WTC11 (cell line): ENCODE data around the gene TFDP1. TPM values are rescaled to one million over a fixed set of nuclear protein-coding genes. Genes with fewer than 3 reads are reported as not detected.

Experiments
- ATAC-seq: fragments of 200-7000 bp; cut with Tn5 transposase; 2 replicates; pipeline ENCODE4 v1.10.0; 2021; ENCODE audit warnings: mild to moderate bottlenecking, moderate library complexity
- CTCF ChIA-PET: fragments of 300-600 bp; sonication (Branson Sonifier 250); formaldehyde crosslinking; loops from one replicate; lab custom pipeline; 2021; ENCODE audit warnings: antibody characterized with exemption; lab: Charles Lee
- POLR2A ChIA-PET: fragments of 350-600 bp; sonication (Branson Sonifier 250); formaldehyde crosslinking; loops from one replicate; lab custom pipeline; 2021; ENCODE audit warnings: antibody characterized with exemption; lab: Charles Lee
- DNase-seq: peaks from one replicate; pipeline ENCODE4 v3.0.0; 2021; ENCODE audit warnings: low spot score
- H3K27ac Mint-ChIP-seq: 2 replicates; pipeline ENCODE4 v1.8.0; 2021; ENCODE audit warnings: mixed read lengths
- H3K27me3 Mint-ChIP-seq: 2 replicates; pipeline ENCODE4 v1.8.0; 2021; ENCODE audit warnings: low read depth, mild to moderate bottlenecking, moderate library complexity, mixed read lengths
- H3K36me3 Mint-ChIP-seq: 2 replicates; pipeline ENCODE4 v1.8.0; 2021; ENCODE audit warnings: mixed read lengths
- H3K4me1 Mint-ChIP-seq: 2 replicates; pipeline ENCODE4 v1.8.0; 2022; ENCODE audit warnings: mixed read lengths
- H3K4me3 Mint-ChIP-seq: 2 replicates; pipeline ENCODE4 v1.8.0; 2021; ENCODE audit warnings: mild to moderate bottlenecking, moderate library complexity, mixed read lengths
- H3K9me3 Mint-ChIP-seq: 2 replicates; pipeline ENCODE4 v1.8.0; 2021; ENCODE audit warnings: mixed read lengths
- AR ChIP-seq: fragments of 250-450 bp; sonication (Bioruptor Pico); IDR thresholded peaks from 2 replicates; pipeline ENCODE4 v1.9.0; 2021; ENCODE audit warnings: mild to moderate bottlenecking
- CBFB ChIP-seq: sonication (generic); formaldehyde crosslinking; IDR thresholded peaks from 2 replicates; pipeline ENCODE4 v1.8.1; 2022; ENCODE audit warnings: mild to moderate bottlenecking, low read depth, missing genetic modification reagents
- CDX4 ChIP-seq: fragments of 250-450 bp; sonication (Bioruptor Pico); IDR thresholded peaks from 2 replicates; pipeline ENCODE4 v1.9.0; 2021; ENCODE audit warnings: moderate library complexity, mild to moderate bottlenecking, inconsistent platforms, borderline replicate concordance
- E2F1 ChIP-seq: sonication (generic); formaldehyde crosslinking; IDR thresholded peaks from 2 replicates; pipeline ENCODE4 v1.8.0; 2022; ENCODE audit warnings: mild to moderate bottlenecking, missing genetic modification reagents
- ELF4 ChIP-seq: sonication (generic); formaldehyde crosslinking; IDR thresholded peaks from 2 replicates; pipeline ENCODE4 v1.8.1; 2022; ENCODE audit warnings: low read depth, mild to moderate bottlenecking, moderate library complexity, missing genetic modification reagents
- ERG ChIP-seq: fragments of 250-450 bp; sonication (Bioruptor Pico); IDR thresholded peaks from 2 replicates; pipeline ENCODE4 v1.8.0; 2021; ENCODE audit warnings: mild to moderate bottlenecking
- FOXJ3 ChIP-seq: sonication (generic); formaldehyde crosslinking; IDR thresholded peaks from 2 replicates; pipeline ENCODE4 v1.9.0; 2021; ENCODE audit warnings: missing genetic modification reagents, mild to moderate bottlenecking, borderline replicate concordance
- GABPB1 ChIP-seq: sonication (generic); formaldehyde crosslinking; IDR thresholded peaks from 2 replicates; pipeline ENCODE4 v1.8.1; 2023; ENCODE audit warnings: mild to moderate bottlenecking, missing genetic modification reagents
- JUN ChIP-seq: sonication (generic); formaldehyde crosslinking; IDR thresholded peaks from 2 replicates; pipeline ENCODE4 v1.8.0; 2023; ENCODE audit warnings: mild to moderate bottlenecking, missing genetic modification reagents
- NFATC4 ChIP-seq: fragments of 250-450 bp; sonication (Bioruptor Pico); IDR thresholded peaks from 2 replicates; pipeline ENCODE4 v1.9.0; 2021; ENCODE audit warnings: mild to moderate bottlenecking
- NFE2L1 ChIP-seq: sonication (generic); formaldehyde crosslinking; IDR thresholded peaks from 2 replicates; pipeline ENCODE4 v1.8.1; 2023; ENCODE audit warnings: missing genetic modification reagents
- NR1H2 ChIP-seq: sonication (generic); formaldehyde crosslinking; IDR thresholded peaks from 2 replicates; pipeline ENCODE4 v1.9.0; 2021; ENCODE audit warnings: mild to moderate bottlenecking, moderate library complexity, missing genetic modification reagents
- USF1 ChIP-seq: sonication (generic); formaldehyde crosslinking; IDR thresholded peaks from 2 replicates; pipeline ENCODE4 v1.8.0; 2022; ENCODE audit warnings: mild to moderate bottlenecking, missing genetic modification reagents
- ZBTB21 ChIP-seq: sonication (generic); formaldehyde crosslinking; IDR thresholded peaks from 2 replicates; pipeline ENCODE4 v1.8.1; 2023; ENCODE audit warnings: mild to moderate bottlenecking, missing genetic modification reagents, borderline replicate concordance
- ZNF317 ChIP-seq: sonication (generic); formaldehyde crosslinking; IDR thresholded peaks from 2 replicates; pipeline ENCODE4 v1.8.1; 2023; ENCODE audit warnings: low read depth, mild to moderate bottlenecking, moderate library complexity, missing genetic modification reagents, borderline replicate concordance
- ZNF425 ChIP-seq: fragments of 250-450 bp; sonication (Bioruptor Pico); conservative IDR thresholded peaks from 2 replicates; pipeline ENCODE4 v1.9.0; 2021; ENCODE audit warnings: mild to moderate bottlenecking
- ZSCAN18 ChIP-seq: fragments of 250-450 bp; sonication (Bioruptor Pico); IDR thresholded peaks from 2 replicates; pipeline ENCODE4 v2.1.2; 2022; ENCODE audit warnings: mild to moderate bottlenecking, moderate library complexity
- total RNA-seq: library from RNA; stranded (reverse); gene quantifications from 3 replicates; pipeline ENCODE4 v1.2.3, GENCODE V29; 2021

The TFDP1 gene
- total RNA-seq, 1 experiment from 2014 or later, result 61.2 TPM

- H3K36me3 Mint-ChIP-seq, result peaks cover 46% of the 10 kb centered on the region
- no peak overlapping the region for H3K27ac Mint-ChIP-seq
- H3K27me3 Mint-ChIP-seq, result no peaks in the 10 kb centered on the region
- H3K9me3 Mint-ChIP-seq, result peaks cover 9% of the 10 kb centered on the region; the same call in 1 of the 2 replicates
- CTCF ChIA-PET, result no interaction called here
- TF ChIP-seq FOXJ3 (CRISPR knock-in tag), result no peak
- no peak for TF ChIP-seq JUN (CRISPR knock-in tag)
- TF ChIP-seq AR (CRISPR knock-in tag), result no peak
- no peak for TF ChIP-seq ZNF317 (CRISPR knock-in tag)
- TF ChIP-seq NFATC4, result no peak
- TF ChIP-seq CBFB (CRISPR knock-in tag), result no peak
- TF ChIP-seq ERG (CRISPR knock-in tag), result no peak
- no peak for TF ChIP-seq NFE2L1 (CRISPR knock-in tag)
- TF ChIP-seq ZNF425 (CRISPR knock-in tag), result no peak
- no peak overlapping the region for H3K4me3 Mint-ChIP-seq
- POLR2A ChIA-PET, result no interaction called here
- DNase-seq (no peak), ATAC-seq (no peak)
- 0 out of 2 replicates have a peak, but pooled peaks cover 4% of the 10 kb centered on the region for H3K4me1 Mint-ChIP-seq
Measured at GRCh38 chr13:113622791-113623490, 38.4 kb downstream of the TFDP1 start.

GRCh38 chr13:113623491-113624234 lies 39.1 kb downstream of the TFDP1 start:
- H3K27ac Mint-ChIP-seq, result no peak overlapping the region
- ATAC-seq (no peak), DNase-seq (no peak)
- ChIA-PET CTCF (no interaction called here), POLR2A (no interaction called here)
- H3K4me1 Mint-ChIP-seq, result 0 out of 2 replicates have a peak, but pooled peaks cover 2% of the 10 kb centered on the region
- H3K9me3 Mint-ChIP-seq, result peaks cover 9% of the 10 kb centered on the region; the same call in 1 of the 2 replicates
- no peaks in the 10 kb centered on the region for H3K27me3 Mint-ChIP-seq
- H3K36me3 Mint-ChIP-seq, result peaks cover 46% of the 10 kb centered on the region
- no peak overlapping the region for H3K4me3 Mint-ChIP-seq
- TF ChIP-seq USF1 (CRISPR knock-in tag) (no peak), ZSCAN18 (CRISPR knock-in tag) (no peak), FOXJ3 (CRISPR knock-in tag) (no peak), CDX4 (CRISPR knock-in tag) (no peak), ZBTB21 (CRISPR knock-in tag) (no peak), NR1H2 (CRISPR knock-in tag) (no peak), ZNF425 (CRISPR knock-in tag) (no peak), E2F1 (no peak), ELF4 (CRISPR knock-in tag) (no peak), GABPB1 (no peak)
